Measurements from ENCODE around the gene STARD3. TPM values are rescaled to one million over a fixed set of nuclear protein-coding genes. Genes with fewer than 3 reads are reported as not detected.

The STARD3 gene
- total and polyA plus RNA-seq, 9 donors: 34.5 to 55.9 (median 44.3) TPM

DNA sequence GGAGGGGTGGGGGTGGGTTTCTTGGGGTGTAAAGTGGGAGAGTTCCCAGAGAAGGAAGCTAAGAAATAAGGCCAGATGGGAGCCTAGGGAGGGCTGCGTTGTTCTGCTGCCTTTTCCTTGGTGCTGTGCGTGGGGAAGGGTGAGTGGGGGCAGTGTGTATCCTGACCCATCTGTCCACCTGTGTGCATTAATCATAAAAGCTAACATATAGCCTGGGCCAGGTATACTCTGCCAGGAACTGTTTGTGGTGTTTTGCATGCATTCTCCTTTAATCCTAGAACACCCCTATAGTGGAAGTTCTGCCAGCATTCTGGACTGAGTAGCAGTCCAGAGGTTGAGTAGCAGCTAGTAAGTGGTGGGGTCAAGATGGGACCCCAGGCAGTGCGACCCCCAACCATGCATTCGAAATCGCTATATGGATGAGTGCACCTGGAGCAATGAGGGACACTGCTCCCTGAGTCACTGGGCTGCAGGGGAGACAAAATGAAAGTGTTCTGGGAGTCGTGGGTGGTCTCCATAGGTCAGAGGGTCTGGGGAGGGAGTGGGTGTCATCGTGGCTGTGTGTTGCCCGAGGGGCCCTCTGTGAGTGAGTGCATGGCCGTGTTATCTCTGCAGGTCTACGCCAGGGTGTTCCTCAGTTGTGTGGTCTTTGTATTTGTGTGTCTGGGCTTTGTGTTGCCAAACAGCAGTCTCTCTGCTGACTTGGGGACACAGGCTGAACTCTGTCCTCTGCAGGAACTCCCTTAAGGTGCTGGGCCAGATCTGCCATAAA is 64.3 kb downstream of the STARD3 start:
- H3K4me3 ChIP-seq: peak overlapping the region; percentile 70
- no peak overlapping the region for H3K27ac ChIP-seq
- intact Hi-C loops (cut with DNase I): no loop called here
- peaks cover 12% of the 10 kb centered on the region for H3K4me1 ChIP-seq (ENCODE audit: insufficient read depth)
- WGBS, 3 donors: 29 to 39% (median 31%) methylated on average over 10 of the region's 10 CpGs
- no peaks in the 10 kb centered on the region for H3K9me3 ChIP-seq
- DNase-seq: no peak
- no peaks in the 10 kb centered on the region for H3K27me3 ChIP-seq
- TF ChIP-seq POLR2A (IDR thresholded peaks at IDR 0.05): no peak
- TF ChIP-seq, protein P1, sequence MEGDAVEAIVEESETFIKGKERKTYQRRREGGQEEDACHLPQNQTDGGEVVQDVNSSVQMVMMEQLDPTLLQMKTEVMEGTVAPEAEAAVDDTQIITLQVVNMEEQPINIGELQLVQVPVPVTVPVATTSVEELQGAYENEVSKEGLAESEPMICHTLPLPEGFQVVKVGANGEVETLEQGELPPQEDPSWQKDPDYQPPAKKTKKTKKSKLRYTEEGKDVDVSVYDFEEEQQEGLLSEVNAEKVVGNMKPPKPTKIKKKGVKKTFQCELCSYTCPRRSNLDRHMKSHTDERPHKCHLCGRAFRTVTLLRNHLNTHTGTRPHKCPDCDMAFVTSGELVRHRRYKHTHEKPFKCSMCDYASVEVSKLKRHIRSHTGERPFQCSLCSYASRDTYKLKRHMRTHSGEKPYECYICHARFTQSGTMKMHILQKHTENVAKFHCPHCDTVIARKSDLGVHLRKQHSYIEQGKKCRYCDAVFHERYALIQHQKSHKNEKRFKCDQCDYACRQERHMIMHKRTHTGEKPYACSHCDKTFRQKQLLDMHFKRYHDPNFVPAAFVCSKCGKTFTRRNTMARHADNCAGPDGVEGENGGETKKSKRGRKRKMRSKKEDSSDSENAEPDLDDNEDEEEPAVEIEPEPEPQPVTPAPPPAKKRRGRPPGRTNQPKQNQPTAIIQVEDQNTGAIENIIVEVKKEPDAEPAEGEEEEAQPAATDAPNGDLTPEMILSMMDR (IDR thresholded peaks at IDR 0.05): no peak
- no peak for TF ChIP-seq EP300 (IDR thresholded peaks at IDR 0.05)
- no peaks in the 10 kb centered on the region for H3K36me3 ChIP-seq

- Histone ChIP-seq H3K27ac (no peak overlapping the region), H3K9me3 (no peaks in the 10 kb centered on the region), H3K4me3 (no peak overlapping the region), H3K4me1 (ENCODE audit: insufficient read depth) (peaks cover 12% of the 10 kb centered on the region), H3K27me3 (no peaks in the 10 kb centered on the region), H3K36me3 (no peaks in the 10 kb centered on the region)
- intact Hi-C loops (cut with DNase I): no loop called here
- WGBS, 3 donors: 76 to 84% (median 84%) methylated on average over 4 of the region's 4 CpGs
- TF ChIP-seq, protein P1 (IDR thresholded peaks at IDR 0.05): no peak
- no peak for TF ChIP-seq POLR2A (IDR thresholded peaks at IDR 0.05)
- no peak for TF ChIP-seq EP300 (IDR thresholded peaks at IDR 0.05)
- DNase-seq: no peak
These were observed 65.0 kb downstream of the STARD3 start for GRCh38 chr17:39701784-39702422.

DNA sequence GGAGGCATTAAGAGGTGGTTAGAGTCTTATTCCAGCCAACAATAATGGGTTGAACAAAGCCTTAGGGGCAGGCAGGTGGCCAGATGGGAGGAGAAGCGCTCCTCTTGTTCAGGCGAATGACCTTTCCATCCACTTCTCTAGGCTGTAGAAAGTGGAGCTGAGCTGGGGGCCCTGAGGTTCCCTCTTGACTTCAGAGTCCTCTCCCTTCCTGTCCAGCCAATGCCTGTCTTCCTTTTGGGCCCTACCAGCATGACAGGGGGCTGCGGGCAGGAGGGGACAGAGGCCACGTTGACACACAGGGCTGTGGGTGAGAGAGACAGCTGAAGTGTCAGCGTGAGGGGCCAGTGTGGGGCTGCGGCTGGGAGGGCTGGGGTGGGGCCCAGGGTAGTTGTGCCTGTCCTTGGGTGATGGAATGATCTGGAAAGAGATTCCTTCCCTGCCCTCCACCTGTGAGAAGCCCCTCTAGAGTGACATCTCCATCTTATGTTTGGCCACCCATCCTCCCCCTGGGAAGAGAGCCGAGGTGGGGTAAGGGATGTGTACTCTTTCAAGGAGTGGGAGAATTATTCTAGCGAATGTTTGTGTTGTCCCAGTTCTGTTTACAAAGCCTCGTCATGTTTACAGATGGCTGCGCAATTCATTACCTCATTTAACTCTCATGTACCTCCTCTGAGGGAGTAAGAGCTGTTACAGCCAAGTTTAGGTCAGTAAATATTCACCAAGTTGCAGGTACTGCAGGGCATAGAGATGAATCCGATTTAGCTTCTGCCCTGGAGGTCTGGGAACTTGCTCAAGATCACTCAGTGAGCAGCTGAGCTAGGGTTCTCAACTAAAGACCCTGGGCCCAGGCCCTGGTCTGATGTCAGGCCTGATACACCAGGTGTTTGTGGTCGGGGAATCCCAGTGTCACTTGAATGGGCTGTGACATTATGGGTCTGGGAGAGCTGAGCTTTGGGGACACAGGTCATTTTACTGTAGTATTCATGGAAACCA is 66.3 kb downstream of the STARD3 start:
- 54 to 61% (median 57%) methylated on average over 11 to 12 of the region's 12 CpGs for WGBS, 3 donors
- H3K27me3 ChIP-seq: no peaks in the 10 kb centered on the region
- no peaks in the 10 kb centered on the region for H3K9me3 ChIP-seq
- TF ChIP-seq, protein P1 (IDR thresholded peaks at IDR 0.05): no peak
- no peak for TF ChIP-seq POLR2A (IDR thresholded peaks at IDR 0.05)
- TF ChIP-seq EP300 (IDR thresholded peaks at IDR 0.05): no peak
- H3K36me3 ChIP-seq: no peaks in the 10 kb centered on the region
- DNase-seq: no peak
- H3K27ac ChIP-seq: no peak overlapping the region
- no peak overlapping the region for H3K4me3 ChIP-seq
- intact Hi-C loops (cut with DNase I): no loop called here
- peaks cover 12% of the 10 kb centered on the region for H3K4me1 ChIP-seq (ENCODE audit: insufficient read depth)

DNA sequence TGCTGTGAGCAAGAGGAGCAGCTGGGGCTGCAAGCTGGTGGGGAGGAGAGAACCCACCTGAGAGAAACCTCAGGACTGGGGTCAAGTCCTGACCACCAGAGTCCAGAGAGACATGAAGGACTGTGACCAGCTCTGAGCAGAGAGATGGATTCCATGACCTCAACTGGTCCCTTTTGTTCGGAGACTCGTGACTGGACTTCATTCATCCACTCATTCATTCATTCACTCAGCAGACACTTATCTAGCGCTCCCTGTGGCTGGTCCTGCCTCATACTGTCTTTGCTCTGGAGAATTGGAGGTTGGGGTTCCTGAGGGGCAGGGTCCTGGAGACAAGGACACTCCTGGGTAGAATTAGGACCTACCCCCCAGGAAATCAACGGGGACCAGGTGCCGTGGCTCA is 67.0 kb downstream of the STARD3 start:
- H3K27me3 ChIP-seq: no peaks in the 10 kb centered on the region
- intact Hi-C loops (cut with DNase I): no loop called here
- no peak for DNase-seq
- peaks cover 12% of the 10 kb centered on the region for H3K4me1 ChIP-seq (ENCODE audit: insufficient read depth)
- TF ChIP-seq POLR2A (IDR thresholded peaks at IDR 0.05) (no peak), EP300 (IDR thresholded peaks at IDR 0.05) (no peak)
- TF ChIP-seq, protein P1 (IDR thresholded peaks at IDR 0.05): no peak
- no peaks in the 10 kb centered on the region for H3K36me3 ChIP-seq
- no peak overlapping the region for H3K27ac ChIP-seq
- 75 to 95% (median 91%) methylated on average over 5 of the region's 5 CpGs for WGBS, 3 donors
- no peak overlapping the region for H3K4me3 ChIP-seq
- no peaks in the 10 kb centered on the region for H3K9me3 ChIP-seq

Measured in ovary (tissue), 9 donors.